ENCODE data around the gene TYW1.
"Not testable (repeated sequence)": the region's sequence is repeated elsewhere in the genome, so short reads cannot be mapped to it uniquely, and the experiment has no call there.

Gene TYW1

GRCh38 chr7:67135617-67136486 is 139.2 kb downstream of the TYW1 start:
- DNase-seq, result not testable (repeated sequence)

GRCh38 chr7:67137489-67137888 is 140.9 kb downstream of the TYW1 start:
- not testable (repeated sequence) for DNase-seq

- DNase-seq, result not testable (repeated sequence)
Observed at GRCh38 chr7:67139876-67140275, 143.2 kb downstream of the TYW1 start.

- DNase-seq, result not testable (repeated sequence)
Observed at GRCh38 chr7:67141001-67141400, 144.4 kb downstream of the TYW1 start.

GRCh38 chr7:67143091-67143786 is 146.6 kb downstream of the TYW1 start:
- not testable (repeated sequence) for DNase-seq

- DNase-seq, result not testable (repeated sequence)
Observed at GRCh38 chr7:67145581-67146193, 149.1 kb downstream of the TYW1 start.

GRCh38 chr7:67149131-67149530 is 152.5 kb downstream of the TYW1 start:
- not testable (repeated sequence) for DNase-seq

- DNase-seq, result not testable (repeated sequence)
Observed at GRCh38 chr7:67154374-67154773, 157.7 kb downstream of the TYW1 start.

- DNase-seq, result not testable (repeated sequence)
Observed at GRCh38 chr7:67156064-67156463, 159.4 kb downstream of the TYW1 start.

- DNase-seq, result not testable (repeated sequence)
Observed at GRCh38 chr7:67163285-67163684, 166.7 kb downstream of the TYW1 start.

- not testable (repeated sequence) for DNase-seq
Observed at GRCh38 chr7:67171151-67171550, 174.5 kb downstream of the TYW1 start.

- DNase-seq, result not testable (repeated sequence)
Observed at GRCh38 chr7:67176730-67177129, 180.1 kb downstream of the TYW1 start.

- not testable (repeated sequence) for DNase-seq
Observed at GRCh38 chr7:67178915-67179688, 182.5 kb downstream of the TYW1 start.

- DNase-seq, result not testable (repeated sequence)
Observed at GRCh38 chr7:67182956-67183750, 186.5 kb downstream of the TYW1 start.

GRCh38 chr7:67184912-67185659 is 188.5 kb downstream of the TYW1 start:
- DNase-seq, result not testable (repeated sequence)

GRCh38 chr7:67185660-67186129 is 189.1 kb downstream of the TYW1 start:
- not testable (repeated sequence) for DNase-seq

- DNase-seq, result not testable (repeated sequence)
Observed at GRCh38 chr7:67189160-67189559, 192.5 kb downstream of the TYW1 start.

- not testable (repeated sequence) for DNase-seq
Observed at GRCh38 chr7:67189801-67190465, 193.3 kb downstream of the TYW1 start.

- not testable (repeated sequence) for DNase-seq
Observed at GRCh38 chr7:67191002-67191720, 194.5 kb downstream of the TYW1 start.

All from NCI-H2171 (cell line).